Measurements from ENCODE around the gene PPIE.
"Not testable (repeated sequence)": the region's sequence is repeated elsewhere in the genome, so short reads cannot be mapped to it uniquely, and the experiment has no call there.

Gene PPIE

GRCh38 chr1:39777896-39778295 lies 39.2 kb downstream of the PPIE start:
- H3K4me1 Mint-ChIP-seq, H3K9me3 Mint-ChIP-seq, H3K27me3 Mint-ChIP-seq, H3K27ac Mint-ChIP-seq, H3K4me3 Mint-ChIP-seq, H3K36me3 Mint-ChIP-seq: not testable (repeated sequence)

GRCh38 chr1:39778463-39779099 lies 39.9 kb downstream of the PPIE start:
- not testable (repeated sequence) for H3K27me3 Mint-ChIP-seq, H3K9me3 Mint-ChIP-seq, H3K4me3 Mint-ChIP-seq, H3K27ac Mint-ChIP-seq, H3K36me3 Mint-ChIP-seq, H3K4me1 Mint-ChIP-seq

GRCh38 chr1:39779137-39779536 lies 40.5 kb downstream of the PPIE start:
- Mint-ChIP-seq H3K4me1 (no peaks in the 10 kb centered on the region), H3K27me3 (no peaks in the 10 kb centered on the region), H3K27ac (no peak overlapping the region), H3K9me3 (no peaks in the 10 kb centered on the region), H3K36me3 (no peaks in the 10 kb centered on the region), H3K4me3 (no peak overlapping the region)

GRCh38 chr1:39779821-39780220 lies 41.1 kb downstream of the PPIE start:
- Mint-ChIP-seq H3K27me3 (no peaks in the 10 kb centered on the region), H3K4me1 (no peaks in the 10 kb centered on the region), H3K27ac (no peak overlapping the region), H3K9me3 (no peaks in the 10 kb centered on the region), H3K4me3 (no peak overlapping the region), H3K36me3 (no peaks in the 10 kb centered on the region)

- peaks cover 3% of the 10 kb centered on the region for H3K27me3 Mint-ChIP-seq
- H3K36me3 Mint-ChIP-seq = no peaks in the 10 kb centered on the region
- H3K4me1 Mint-ChIP-seq = no peaks in the 10 kb centered on the region
- H3K9me3 Mint-ChIP-seq = no peaks in the 10 kb centered on the region
- no peak overlapping the region for H3K4me3 Mint-ChIP-seq
- H3K27ac Mint-ChIP-seq = no peak overlapping the region
These were observed 42.6 kb downstream of the PPIE start for GRCh38 chr1:39781349-39781715.

- Mint-ChIP-seq H3K4me1 (no peaks in the 10 kb centered on the region), H3K4me3 (no peak overlapping the region), H3K27ac (no peak overlapping the region), H3K36me3 (no peaks in the 10 kb centered on the region), H3K9me3 (no peaks in the 10 kb centered on the region), H3K27me3 (peaks cover 5% of the 10 kb centered on the region)
These were observed 43.4 kb downstream of the PPIE start for GRCh38 chr1:39782103-39782502.

GRCh38 chr1:39782685-39783084 lies 44.0 kb downstream of the PPIE start:
- not testable (repeated sequence) for H3K4me1 Mint-ChIP-seq, H3K9me3 Mint-ChIP-seq, H3K27ac Mint-ChIP-seq, H3K4me3 Mint-ChIP-seq, H3K27me3 Mint-ChIP-seq, H3K36me3 Mint-ChIP-seq

GRCh38 chr1:39786303-39787107 lies 47.8 kb downstream of the PPIE start:
- Mint-ChIP-seq H3K27me3 (peaks cover 11% of the 10 kb centered on the region), H3K4me3 (peak overlapping the region; percentile 65), H3K27ac (peak overlapping the region; percentile 46)
- H3K4me1 Mint-ChIP-seq, H3K36me3 Mint-ChIP-seq, H3K9me3 Mint-ChIP-seq: not testable (repeated sequence)

GRCh38 chr1:39787108-39787375 lies 48.4 kb downstream of the PPIE start:
- Mint-ChIP-seq H3K27me3 (peaks cover 11% of the 10 kb centered on the region), H3K4me3 (peak overlapping the region; percentile 65), H3K27ac (peak overlapping the region; percentile 46)
- not testable (repeated sequence) for H3K9me3 Mint-ChIP-seq, H3K36me3 Mint-ChIP-seq, H3K4me1 Mint-ChIP-seq

GRCh38 chr1:39787468-39787867 lies 48.8 kb downstream of the PPIE start:
- Mint-ChIP-seq H3K4me3 (peak overlapping the region; percentile 65), H3K9me3 (no peaks in the 10 kb centered on the region), H3K27me3 (peaks cover 12% of the 10 kb centered on the region), H3K36me3 (no peaks in the 10 kb centered on the region), H3K27ac (no peak overlapping the region), H3K4me1 (peaks cover 5% of the 10 kb centered on the region)

- not testable (repeated sequence) for H3K36me3 Mint-ChIP-seq, H3K4me1 Mint-ChIP-seq, H3K9me3 Mint-ChIP-seq, H3K27ac Mint-ChIP-seq, H3K4me3 Mint-ChIP-seq
- peaks cover 16% of the 10 kb centered on the region for H3K27me3 Mint-ChIP-seq
These were observed 49.3 kb downstream of the PPIE start for GRCh38 chr1:39787964-39788363.

- no peak overlapping the region for H3K4me3 Mint-ChIP-seq
- peaks cover 16% of the 10 kb centered on the region for H3K27me3 Mint-ChIP-seq
- H3K4me1 Mint-ChIP-seq = peaks cover 9% of the 10 kb centered on the region
- H3K9me3 Mint-ChIP-seq = no peaks in the 10 kb centered on the region
- no peak overlapping the region for H3K27ac Mint-ChIP-seq
- H3K36me3 Mint-ChIP-seq = no peaks in the 10 kb centered on the region
These were observed 49.7 kb downstream of the PPIE start for GRCh38 chr1:39788426-39788757.

- Mint-ChIP-seq H3K9me3 (no peaks in the 10 kb centered on the region), H3K27me3 (peaks cover 16% of the 10 kb centered on the region), H3K27ac (no peak within 1 kb of the TSS), H3K4me1 (peaks cover 9% of the 10 kb centered on the region), H3K4me3 (peak within 1 kb of the TSS; percentile 78), H3K36me3 (no peaks in the 10 kb centered on the region)
These were observed 50.3 kb downstream of the PPIE start, which contains the start of gene BMP8B for GRCh38 chr1:39788758-39789570. BMP8B (minus strand) TSS chr1:39788865; CDS start chr1:39788485, 380 bp downstream.

GRCh38 chr1:39789571-39790110 lies 51.0 kb downstream of the PPIE start:
- H3K27me3 Mint-ChIP-seq = peaks cover 16% of the 10 kb centered on the region
- no peaks in the 10 kb centered on the region for H3K36me3 Mint-ChIP-seq
- no peaks in the 10 kb centered on the region for H3K9me3 Mint-ChIP-seq
- H3K27ac Mint-ChIP-seq = no peak overlapping the region
- peaks cover 9% of the 10 kb centered on the region for H3K4me1 Mint-ChIP-seq
- H3K4me3 Mint-ChIP-seq = peak overlapping the region; percentile 78

GRCh38 chr1:39791838-39792237 lies 53.2 kb downstream of the PPIE start:
- Mint-ChIP-seq H3K4me3 (no peak overlapping the region), H3K27me3 (peaks cover 13% of the 10 kb centered on the region), H3K9me3 (no peaks in the 10 kb centered on the region), H3K36me3 (no peaks in the 10 kb centered on the region), H3K4me1 (peaks cover 9% of the 10 kb centered on the region), H3K27ac (no peak overlapping the region)

GRCh38 chr1:39795651-39796050 lies 57.0 kb downstream of the PPIE start:
- H3K36me3 Mint-ChIP-seq = no peaks in the 10 kb centered on the region
- peaks cover 19% of the 10 kb centered on the region for H3K4me1 Mint-ChIP-seq
- no peaks in the 10 kb centered on the region for H3K9me3 Mint-ChIP-seq
- peaks cover 5% of the 10 kb centered on the region for H3K27me3 Mint-ChIP-seq
- no peak overlapping the region for H3K4me3 Mint-ChIP-seq
- H3K27ac Mint-ChIP-seq = no peak overlapping the region

Data from activated naive CD4-positive, alpha-beta T cell treated with anti-CD3 and anti-CD28 coated beads, Interleukin-2, amount 50 U/mL, for 24 hours (primary cell).